RWPE2 (cell line): Measurements from ENCODE around the gene IMP4.

Experiments used
- ATAC-seq: fragments of 200-7000 bp; cut with Tn5 transposase; 3 replicates; pipeline ENCODE4 v1.9.1; 2021; ENCODE audit warnings: low read depth
- DNase-seq: peaks from one replicate; pipeline ENCODE4 v3.0.0-alpha.2; 2020; ENCODE audit warnings: low spot score
- H3K27ac ChIP-seq: fragments of 450-650 bp; 2 replicates; pipeline ENCODE4 v1.5.1; 2017; ENCODE audit warnings: mild to moderate bottlenecking; ENCODE audit not compliant: poor library complexity, severe bottlenecking
- H3K27me3 ChIP-seq: fragments of 250-450 bp; sonication (Bioruptor Pico); 2 replicates; pipeline ENCODE4 v1.5.1; 2021; ENCODE audit warnings: mild to moderate bottlenecking, moderate library complexity; ENCODE audit not compliant: insufficient read depth, poor library complexity, severe bottlenecking
- H3K36me3 ChIP-seq: fragments of 250-450 bp; sonication (Bioruptor Pico); 2 replicates; pipeline ENCODE4 v1.5.1; 2020; ENCODE audit warnings: low read depth, mild to moderate bottlenecking, moderate library complexity
- H3K4me1 ChIP-seq: fragments of 250-450 bp; sonication (Bioruptor Pico); 2 replicates; pipeline ENCODE4 v1.5.1; 2021; ENCODE audit warnings: mild to moderate bottlenecking, moderate library complexity; ENCODE audit not compliant: insufficient read depth, poor library complexity, severe bottlenecking
- H3K4me3 ChIP-seq: fragments of 250-450 bp; sonication (Bioruptor Pico); 2 replicates; pipeline ENCODE4 v1.5.1; 2021; ENCODE audit warnings: mild to moderate bottlenecking, moderate library complexity; ENCODE audit not compliant: severe bottlenecking
- H3K9me3 ChIP-seq: fragments of 250-450 bp; sonication (Bioruptor Pico); 2 replicates; pipeline ENCODE4 v1.5.1; 2021; ENCODE audit warnings: mild to moderate bottlenecking, moderate library complexity; ENCODE audit not compliant: severe bottlenecking
- CTCF ChIP-seq: fragments of 450-650 bp; IDR thresholded peaks from one replicate; pipeline ENCODE4 v1.5.1; 2017; ENCODE audit warnings: mild to moderate bottlenecking, moderate library complexity; ENCODE audit not compliant: poor library complexity, severe bottlenecking

IMP4 gene

GRCh38 chr2:130363479-130363878, 20.8 kb downstream of the IMP4 start:
- ATAC-seq, result no peak

GRCh38 chr2:130365075-130365474, 22.4 kb downstream of the IMP4 start:
- H3K9me3 ChIP-seq, result no peaks in the 10 kb centered on the region
- H3K27me3 ChIP-seq, result no peaks in the 10 kb centered on the region
- ATAC-seq, result no peak
- TF ChIP-seq CTCF, result no peak
- H3K4me1 ChIP-seq, result no peaks in the 10 kb centered on the region
- H3K27ac ChIP-seq, result no peak overlapping the region
- no peaks in the 10 kb centered on the region for H3K36me3 ChIP-seq
- no peak overlapping the region for H3K4me3 ChIP-seq
- DNase-seq, result no peak

More at GRCh38 chr2:130363479-130363878, 20.8 kb downstream of the IMP4 start:
- H3K27ac ChIP-seq, result no peak overlapping the region
- H3K27me3 ChIP-seq, result no peaks in the 10 kb centered on the region
- no peaks in the 10 kb centered on the region for H3K9me3 ChIP-seq
- no peak overlapping the region for H3K4me3 ChIP-seq
- no peaks in the 10 kb centered on the region for H3K4me1 ChIP-seq
- DNase-seq, result no peak
- no peak for TF ChIP-seq CTCF
- H3K36me3 ChIP-seq, result no peaks in the 10 kb centered on the region

DNA sequence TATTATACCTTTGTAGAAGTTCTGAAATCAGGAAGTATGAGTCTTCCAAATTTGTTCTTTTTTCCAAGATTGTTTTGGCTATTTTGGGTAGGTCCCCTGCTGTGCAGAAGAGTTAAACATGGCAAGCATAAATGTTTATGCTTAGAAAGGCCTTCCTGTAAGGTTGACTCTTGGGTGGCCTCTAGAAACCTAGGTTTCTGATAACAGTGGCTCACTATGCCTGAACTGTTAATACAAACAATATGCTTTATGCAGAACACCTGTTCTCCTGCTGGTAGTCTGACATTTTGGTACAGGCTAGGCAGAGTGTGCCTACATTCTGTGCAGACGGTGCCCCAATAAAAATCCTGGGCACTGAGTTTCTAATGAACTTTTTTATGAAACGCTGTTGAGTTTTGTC, 23.3 kb downstream of the IMP4 start:
- TF ChIP-seq CTCF, result no peak
- Histone ChIP-seq H3K36me3 (peaks cover under 1% of the 10 kb centered on the region; the same call in 1 of the 2 replicates), H3K4me1 (no peaks in the 10 kb centered on the region), H3K27me3 (no peaks in the 10 kb centered on the region), H3K27ac (no peak overlapping the region), H3K9me3 (no peaks in the 10 kb centered on the region), H3K4me3 (no peak overlapping the region)
- ATAC-seq, result no peak
- no peak for DNase-seq

GRCh38 chr2:130366720-130367119, 24.0 kb downstream of the IMP4 start:
- no peaks in the 10 kb centered on the region for H3K9me3 ChIP-seq
- DNase-seq (no peak), ATAC-seq (no peak)
- no peaks in the 10 kb centered on the region for H3K4me1 ChIP-seq
- no peak overlapping the region for H3K4me3 ChIP-seq
- H3K27ac ChIP-seq, result no peak overlapping the region
- H3K36me3 ChIP-seq, result peaks cover 6% of the 10 kb centered on the region; the same call in 1 of the 2 replicates
- TF ChIP-seq CTCF, result no peak
- H3K27me3 ChIP-seq, result no peaks in the 10 kb centered on the region

- no peak overlapping the region for H3K27ac ChIP-seq
- H3K27me3 ChIP-seq, result no peaks in the 10 kb centered on the region
- no peak overlapping the region for H3K4me3 ChIP-seq
- H3K36me3 ChIP-seq, result peaks cover 6% of the 10 kb centered on the region; the same call in 1 of the 2 replicates
- H3K9me3 ChIP-seq, result no peaks in the 10 kb centered on the region
- H3K4me1 ChIP-seq, result no peaks in the 10 kb centered on the region
- no peak for DNase-seq
- TF ChIP-seq CTCF, result no peak
- ATAC-seq, result no peak
These were observed 26.1 kb downstream of the IMP4 start for GRCh38 chr2:130368786-130369185.
